ENCODE results near the gene PEA15. TPM values are rescaled to one million over a fixed set of nuclear protein-coding genes. Genes with fewer than 3 reads are reported as not detected.

The PEA15 gene
- total and polyA plus RNA-seq, 2 donors (not counting 3 experiments of a cell fraction or from before 2014, with no cell fraction given): 250 to 304 TPM

GRCh38 chr1:160171354-160171753 lies 33.8 kb upstream of the PEA15 start:
- Histone ChIP-seq H3K27ac (ENCODE audit: insufficient read depth, low read depth, low read length) (no peak overlapping the region), H3K9me1 (replicated peaks; ENCODE audit: control insufficient read depth, extremely low read depth, insufficient read depth, low read length) (no peaks in the 10 kb centered on the region), H3K27me3 (ENCODE audit: control insufficient read depth in 2 of 2, insufficient read depth in 2 of 2, low read length in 2 of 2) (peaks cover 7 to 17% of the 10 kb centered on the region in 2 experiments), H3K4me3 (replicated peaks in 1 of 3; ENCODE audit: insufficient read depth in 1 of 3, low read depth in 1 of 3, low read length in 3 of 3) (no peak overlapping the region), H3K4me2 (ENCODE audit: insufficient read depth, low read length) (no peak overlapping the region), H3K79me2 (ENCODE audit: control insufficient read depth, insufficient read depth, low read length) (no peaks in the 10 kb centered on the region), H2AFZ (ENCODE audit: low read depth, low read length) (no peak overlapping the region), H3K36me3 (ENCODE audit: control insufficient read depth in 2 of 2, extremely low read depth in 1 of 2, insufficient read depth in 2 of 2, low read length in 2 of 2) (no peaks in the 10 kb centered on the region), H3K9ac (replicated peaks; ENCODE audit: extremely low read depth, insufficient read depth, low read length) (no peak overlapping the region), H3K4me1 (ENCODE audit: control insufficient read depth, extremely low read depth, insufficient read depth, low read length) (no peaks in the 10 kb centered on the region), H3K9me3 (replicated peaks; ENCODE audit: control insufficient read depth, insufficient read depth, low read length) (no peaks in the 10 kb centered on the region), H4K20me1 (replicated peaks; ENCODE audit: control insufficient read depth, extremely low read depth, insufficient read depth, low read length) (no peaks in the 10 kb centered on the region)
- FAIRE-seq (no peak), DNase-seq (ENCODE audit: low read depth, low spot score) (no peak)
- TF ChIP-seq JUN (IDR thresholded peaks at IDR 0.05; ENCODE audit: borderline replicate concordance, insufficient read depth, insufficient read length, low read depth) (no peak), EZH2 (IDR thresholded peaks at IDR 0.05; ENCODE audit: borderline replicate concordance, low read depth, low read length, severe bottlenecking) (no peak), POLR2A (IDR thresholded peaks at IDR 0.05; ENCODE audit: low read depth, low read length) (no peak), CTCF (IDR thresholded peaks at IDR 0.05; ENCODE audit: extremely low read depth in 1 of 2, insufficient read depth in 1 of 2, low read depth in 1 of 2, low read length in 2 of 2) (no peak), MYC (IDR thresholded peaks at IDR 0.05; ENCODE audit: low read depth, low read length) (no peak), MAX (IDR thresholded peaks at IDR 0.05; ENCODE audit: insufficient read depth, insufficient read length) (no peak), GATA2 (IDR thresholded peaks at IDR 0.05; ENCODE audit: insufficient read depth, insufficient read length, low read depth, low read length) (no peak), POLR2AphosphoS5 (IDR thresholded peaks at IDR 0.05; ENCODE audit: insufficient read depth, low read depth, low read length) (no peak), FOS (IDR thresholded peaks at IDR 0.05; ENCODE audit: borderline replicate concordance, insufficient read depth, low read length) (no peak)
- dilution Hi-C loops (cut with MboI; ENCODE audit: extremely low pct_ligation_motif_present, low sequenced_read_pairs): no loop called here
- CTCF ChIA-PET: interaction anchor here (1.2 to 1.7 kb wide), 2 partner anchors 22 to 81 kb away, joined by 3 to 5 read pairs (median 4); no protein-coding TSS in a partner anchor
- intact Hi-C loops (cut with micrococcal nuclease): no loop called here
- POLR2A ChIA-PET: no interaction called here
- BruUV-seq (replicated peaks): no TSS peak

Data from endothelial cell of umbilical vein (primary cell).